DND-41 (cell line): Measurements from ENCODE around the gene CLEC4F.

ENCODE experiments used
- EZH2 ChIP-seq: IDR thresholded peaks from 3 replicates; pipeline ENCODE4 v1.6.1; 2012; ENCODE audit warnings: borderline replicate concordance, low read depth, mild to moderate bottlenecking, moderate library complexity, low read length, inconsistent platforms; ENCODE audit not compliant: severe bottlenecking
- TF ChIP-seq, protein P1 (sequence below): IDR thresholded peaks from 2 replicates; pipeline ENCODE4 v1.5.1; 2012; ENCODE audit warnings: borderline replicate concordance, low read length, moderate library complexity, mild to moderate bottlenecking; ENCODE audit not compliant: poor library complexity, severe bottlenecking; ENCODE audit errors: extremely low read depth

DNA sequence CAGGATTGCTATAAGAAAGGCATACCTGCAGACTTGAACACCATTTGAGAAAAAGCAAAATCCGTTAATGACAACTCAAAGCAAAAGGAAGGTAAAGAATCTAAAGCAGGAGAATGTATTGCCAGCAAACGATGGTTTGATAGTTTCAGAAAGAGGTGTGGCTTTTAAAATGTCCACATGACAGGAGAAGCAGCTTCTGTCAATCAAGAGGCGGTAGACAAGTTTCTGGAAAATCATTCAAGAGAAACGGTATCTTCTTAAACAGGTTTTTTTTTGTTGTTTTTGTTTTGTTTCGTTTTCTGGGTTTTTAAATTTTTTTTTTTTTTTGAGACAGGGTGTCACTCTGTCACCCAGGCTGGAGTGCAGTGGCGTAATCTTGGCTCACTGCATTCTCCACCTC lies 13.8 kb downstream of the CLEC4F start:
- TF ChIP-seq, protein P1, sequence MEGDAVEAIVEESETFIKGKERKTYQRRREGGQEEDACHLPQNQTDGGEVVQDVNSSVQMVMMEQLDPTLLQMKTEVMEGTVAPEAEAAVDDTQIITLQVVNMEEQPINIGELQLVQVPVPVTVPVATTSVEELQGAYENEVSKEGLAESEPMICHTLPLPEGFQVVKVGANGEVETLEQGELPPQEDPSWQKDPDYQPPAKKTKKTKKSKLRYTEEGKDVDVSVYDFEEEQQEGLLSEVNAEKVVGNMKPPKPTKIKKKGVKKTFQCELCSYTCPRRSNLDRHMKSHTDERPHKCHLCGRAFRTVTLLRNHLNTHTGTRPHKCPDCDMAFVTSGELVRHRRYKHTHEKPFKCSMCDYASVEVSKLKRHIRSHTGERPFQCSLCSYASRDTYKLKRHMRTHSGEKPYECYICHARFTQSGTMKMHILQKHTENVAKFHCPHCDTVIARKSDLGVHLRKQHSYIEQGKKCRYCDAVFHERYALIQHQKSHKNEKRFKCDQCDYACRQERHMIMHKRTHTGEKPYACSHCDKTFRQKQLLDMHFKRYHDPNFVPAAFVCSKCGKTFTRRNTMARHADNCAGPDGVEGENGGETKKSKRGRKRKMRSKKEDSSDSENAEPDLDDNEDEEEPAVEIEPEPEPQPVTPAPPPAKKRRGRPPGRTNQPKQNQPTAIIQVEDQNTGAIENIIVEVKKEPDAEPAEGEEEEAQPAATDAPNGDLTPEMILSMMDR, result no peak
- TF ChIP-seq EZH2, result no peak
